DMS 273 (cell line): ENCODE results near the gene MAPK10.

Experiments used
- DNase-seq: peaks from one replicate; lab custom pipeline; 2025; ENCODE audit not compliant: unreplicated experiment; lab: John Stamatoyannopoulos, UW

Gene MAPK10

GRCh38 chr4:86359944-86360478, at the start of gene MAPK10:
MAPK10 (minus strand) TSS chr4:86360053.
- peak; percentile 33 for DNase-seq

- no peak for DNase-seq
Measured at GRCh38 chr4:86403575-86403974, 43.7 kb upstream of the MAPK10 start.

- no peak for DNase-seq
Measured at GRCh38 chr4:86401826-86402225, 42.0 kb upstream of the MAPK10 start.

- no peak for DNase-seq
Measured at GRCh38 chr4:86400216-86400615, 40.4 kb upstream of the MAPK10 start.

- DNase-seq, result no peak
Measured at GRCh38 chr4:86398187-86398586, 38.3 kb upstream of the MAPK10 start.

GRCh38 chr4:86393749-86394148, 33.9 kb upstream of the MAPK10 start:
- DNase-seq, result no peak

GRCh38 chr4:86389664-86390063, 29.8 kb upstream of the MAPK10 start:
- DNase-seq, result no peak

- DNase-seq, result no peak
Measured at GRCh38 chr4:86388252-86388651, 28.4 kb upstream of the MAPK10 start.

- DNase-seq, result no peak
Measured at GRCh38 chr4:86386817-86387415, 27.1 kb upstream of the MAPK10 start.

- DNase-seq, result no peak
Measured at GRCh38 chr4:86386201-86386600, 26.3 kb upstream of the MAPK10 start.

GRCh38 chr4:86381431-86381830, 21.6 kb upstream of the MAPK10 start:
- no peak for DNase-seq

GRCh38 chr4:86380181-86380724, 20.4 kb upstream of the MAPK10 start:
- DNase-seq, result no peak

GRCh38 chr4:86376850-86377249, 17.0 kb upstream of the MAPK10 start:
- DNase-seq, result no peak

GRCh38 chr4:86368433-86368832, 8.6 kb upstream of the MAPK10 start:
- no peak for DNase-seq

- DNase-seq, result no peak
Measured at GRCh38 chr4:86367577-86367976, 7.7 kb upstream of the MAPK10 start.

- DNase-seq, result no peak
Measured at GRCh38 chr4:86366920-86367319, 7.1 kb upstream of the MAPK10 start.

- DNase-seq, result no peak
Measured at GRCh38 chr4:86362510-86362909, 2.7 kb upstream of the MAPK10 start.

- no peak for DNase-seq
Measured at GRCh38 chr4:86358257-86358656, 1.6 kb downstream of the MAPK10 start.

- peak; percentile 3 for DNase-seq
Measured at GRCh38 chr4:86357608-86358007, 2.2 kb downstream of the MAPK10 start.

- no peak for DNase-seq
Measured at GRCh38 chr4:86356425-86357210, 3.2 kb downstream of the MAPK10 start.

- DNase-seq, result no peak
Measured at GRCh38 chr4:86354390-86354789, 5.5 kb downstream of the MAPK10 start.

GRCh38 chr4:86346320-86346719, 13.5 kb downstream of the MAPK10 start:
- DNase-seq, result no peak
